Glutamatergic neuron (in vitro differentiated cells): ENCODE data around the gene TRIO. TPM values are rescaled to one million over a fixed set of nuclear protein-coding genes. Genes with fewer than 3 reads are reported as not detected.

Experiments used
- DNase-seq: peaks from one replicate; pipeline ENCODE4 v3.0.0; 2022
- H3K27ac Mint-ChIP-seq: one replicate; pipeline ENCODE4 v1.8.0; 2020; ENCODE audit warnings: mild to moderate bottlenecking, mixed read lengths, inconsistent platforms; ENCODE audit not compliant: unreplicated experiment
- H3K27me3 Mint-ChIP-seq: one replicate; pipeline ENCODE4 v1.8.0; 2020; ENCODE audit warnings: mild to moderate bottlenecking, moderate library complexity, mixed read lengths, inconsistent platforms; ENCODE audit not compliant: unreplicated experiment
- H3K36me3 Mint-ChIP-seq: one replicate; pipeline ENCODE4 v1.8.0; 2020; ENCODE audit warnings: mild to moderate bottlenecking, mixed read lengths, inconsistent platforms; ENCODE audit not compliant: unreplicated experiment
- H3K4me1 Mint-ChIP-seq: one replicate; pipeline ENCODE4 v1.8.0; 2020; ENCODE audit warnings: mild to moderate bottlenecking, low read depth, mixed read lengths, inconsistent platforms; ENCODE audit not compliant: unreplicated experiment
- H3K4me3 Mint-ChIP-seq: one replicate; pipeline ENCODE4 v1.8.0; 2020; ENCODE audit warnings: mild to moderate bottlenecking, mixed read lengths, inconsistent platforms; ENCODE audit not compliant: unreplicated experiment
- H3K9me3 Mint-ChIP-seq: one replicate; pipeline ENCODE4 v1.8.0; 2020; ENCODE audit warnings: mild to moderate bottlenecking, moderate library complexity, mixed read lengths, inconsistent platforms; ENCODE audit not compliant: unreplicated experiment
- total RNA-seq: library from RNA; stranded (reverse); fragmentation: NEBNext Ultra II Directional; extraction: Animal tissue kit (Norgen Biotek cat#: 25700); gene quantifications from one replicate; pipeline ENCODE4 v1.2.1, GENCODE V29; 2021; ENCODE audit not compliant: unreplicated experiment
- TF ChIP-seq, protein P1 (sequence below): fragments of 200-600 bp; sonication (generic); IDR thresholded peaks from one replicate; pipeline ENCODE4 v1.5.0; 2021; ENCODE audit not compliant: partially characterized antibody, unreplicated experiment

TRIO gene
- total RNA-seq, 1 donor from 2014 or later = 281 TPM

DNA sequence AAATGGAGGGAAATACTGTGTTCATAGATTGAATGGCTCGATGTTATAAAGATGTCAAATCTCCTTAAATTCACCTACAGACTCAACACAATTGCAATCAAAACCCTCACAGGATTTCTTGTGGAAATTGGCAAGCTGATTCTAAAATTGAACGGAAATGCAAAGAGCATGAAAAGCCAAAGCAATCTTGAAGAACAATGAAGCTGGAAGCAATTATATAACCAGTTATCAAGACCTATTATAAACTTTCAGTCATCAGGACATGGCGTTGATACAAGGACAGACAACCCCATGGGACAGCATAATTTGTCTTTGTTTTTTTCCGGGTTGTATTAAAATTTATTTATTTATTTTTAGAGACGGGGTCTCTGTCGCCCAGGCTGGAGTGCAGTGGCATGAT is 385.0 kb downstream of the TRIO start:
- Mint-ChIP-seq H3K27ac (no peak overlapping the region), H3K36me3 (no peaks in the 10 kb centered on the region), H3K27me3 (peaks cover 5% of the 10 kb centered on the region), H3K4me3 (no peak overlapping the region), H3K9me3 (no peaks in the 10 kb centered on the region), H3K4me1 (peaks cover 4% of the 10 kb centered on the region)
- TF ChIP-seq, protein P1, sequence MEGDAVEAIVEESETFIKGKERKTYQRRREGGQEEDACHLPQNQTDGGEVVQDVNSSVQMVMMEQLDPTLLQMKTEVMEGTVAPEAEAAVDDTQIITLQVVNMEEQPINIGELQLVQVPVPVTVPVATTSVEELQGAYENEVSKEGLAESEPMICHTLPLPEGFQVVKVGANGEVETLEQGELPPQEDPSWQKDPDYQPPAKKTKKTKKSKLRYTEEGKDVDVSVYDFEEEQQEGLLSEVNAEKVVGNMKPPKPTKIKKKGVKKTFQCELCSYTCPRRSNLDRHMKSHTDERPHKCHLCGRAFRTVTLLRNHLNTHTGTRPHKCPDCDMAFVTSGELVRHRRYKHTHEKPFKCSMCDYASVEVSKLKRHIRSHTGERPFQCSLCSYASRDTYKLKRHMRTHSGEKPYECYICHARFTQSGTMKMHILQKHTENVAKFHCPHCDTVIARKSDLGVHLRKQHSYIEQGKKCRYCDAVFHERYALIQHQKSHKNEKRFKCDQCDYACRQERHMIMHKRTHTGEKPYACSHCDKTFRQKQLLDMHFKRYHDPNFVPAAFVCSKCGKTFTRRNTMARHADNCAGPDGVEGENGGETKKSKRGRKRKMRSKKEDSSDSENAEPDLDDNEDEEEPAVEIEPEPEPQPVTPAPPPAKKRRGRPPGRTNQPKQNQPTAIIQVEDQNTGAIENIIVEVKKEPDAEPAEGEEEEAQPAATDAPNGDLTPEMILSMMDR = no peak
- DNase-seq = no peak

DNA sequence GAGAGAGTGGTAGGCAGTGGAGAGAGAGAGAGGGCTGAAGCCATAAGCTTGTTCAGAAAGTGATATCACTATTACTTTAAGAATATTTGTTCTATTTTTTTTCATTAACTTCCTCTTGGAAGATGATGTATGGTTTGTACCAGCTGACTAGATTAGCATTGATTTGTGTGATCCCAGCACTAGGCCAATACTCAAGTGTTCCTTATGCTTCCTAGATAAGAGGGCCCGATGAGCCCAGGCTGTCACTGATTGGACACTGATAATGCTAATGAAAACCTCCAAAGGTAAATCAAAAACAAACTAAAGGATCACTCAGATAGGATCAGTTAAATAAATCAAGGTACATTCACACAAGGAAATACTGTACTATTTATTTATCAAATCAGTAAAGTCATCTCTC is 385.8 kb downstream of the TRIO start:
- Mint-ChIP-seq H3K9me3 (no peaks in the 10 kb centered on the region), H3K4me1 (peaks cover 4% of the 10 kb centered on the region), H3K27me3 (peaks cover 5% of the 10 kb centered on the region)

GRCh38 chr5:14531668-14532067 is 388.5 kb downstream of the TRIO start:
- Mint-ChIP-seq H3K27me3 (peaks cover 2% of the 10 kb centered on the region), H3K27ac (no peak overlapping the region), H3K36me3 (no peaks in the 10 kb centered on the region), H3K9me3 (no peaks in the 10 kb centered on the region), H3K4me3 (no peak overlapping the region), H3K4me1 (peaks cover 4% of the 10 kb centered on the region)
- no peak for DNase-seq
- TF ChIP-seq, protein P1 = no peak

More for the DNA sequence above, 385.8 kb downstream of the TRIO start:
- H3K27ac Mint-ChIP-seq = no peak overlapping the region
- H3K36me3 Mint-ChIP-seq = no peaks in the 10 kb centered on the region
- DNase-seq = no peak
- TF ChIP-seq, protein P1 = no peak
- H3K4me3 Mint-ChIP-seq = no peak overlapping the region

DNA sequence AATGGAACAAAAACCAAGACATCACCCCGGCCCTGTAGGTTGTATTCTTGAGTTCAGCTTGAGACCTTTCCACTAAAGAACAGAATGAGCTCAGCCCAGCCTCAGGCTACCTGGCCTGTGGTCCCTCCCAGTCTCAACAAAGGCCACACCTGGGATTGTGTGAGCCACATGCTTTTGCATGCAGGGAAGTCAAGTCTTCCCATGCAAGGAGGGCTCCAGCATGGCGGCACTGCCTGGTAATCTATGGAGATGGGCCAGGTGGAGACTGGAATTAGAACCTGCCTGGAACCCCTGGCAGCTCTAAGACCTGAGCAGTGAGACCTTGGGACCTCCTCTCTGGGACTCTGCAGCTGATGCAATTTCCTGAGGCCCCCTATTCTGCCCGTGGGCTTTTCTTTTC is 389.0 kb downstream of the TRIO start:
- no peak for DNase-seq
- no peaks in the 10 kb centered on the region for H3K36me3 Mint-ChIP-seq
- H3K4me1 Mint-ChIP-seq = peaks cover 4% of the 10 kb centered on the region
- peaks cover 2% of the 10 kb centered on the region for H3K27me3 Mint-ChIP-seq
- H3K9me3 Mint-ChIP-seq = no peaks in the 10 kb centered on the region
- no peak overlapping the region for H3K27ac Mint-ChIP-seq
- TF ChIP-seq, protein P1 = no peak
- no peak overlapping the region for H3K4me3 Mint-ChIP-seq

- Mint-ChIP-seq H3K9me3 (no peaks in the 10 kb centered on the region), H3K4me1 (no peaks in the 10 kb centered on the region), H3K4me3 (no peak overlapping the region), H3K27me3 (no peaks in the 10 kb centered on the region), H3K27ac (no peak overlapping the region), H3K36me3 (peaks cover 5% of the 10 kb centered on the region)
- no peak for DNase-seq
- TF ChIP-seq, protein P1 = no peak
Measured at GRCh38 chr5:14534773-14535172, 391.6 kb downstream of the TRIO start.
